IPS-15b (cell line): Measurements from ENCODE around the gene ZNF724.

Experiments
- H3K27me3 ChIP-seq: one replicate; pipeline ENCODE4 v1.6.1; 2013; ENCODE audit warnings: low read length; ENCODE audit not compliant: control insufficient read depth, insufficient read depth
- H3K36me3 ChIP-seq: one replicate; pipeline ENCODE4 v1.6.1; 2013; ENCODE audit warnings: low read length; ENCODE audit not compliant: control insufficient read depth, insufficient read depth
- H3K4me1 ChIP-seq: one replicate; pipeline ENCODE4 v1.6.1; 2013; ENCODE audit warnings: mild to moderate bottlenecking, low read length; ENCODE audit not compliant: control insufficient read depth, insufficient read depth
- H3K4me3 ChIP-seq: one replicate; pipeline ENCODE4 v1.5.1; 2013; ENCODE audit warnings: low read depth, low read length
- H3K9ac ChIP-seq: one replicate; pipeline ENCODE4 v1.6.1; 2013; ENCODE audit warnings: low read depth, mild to moderate bottlenecking, low read length
- H3K9me3 ChIP-seq: one replicate; pipeline ENCODE4 v1.6.1; 2013; ENCODE audit warnings: mild to moderate bottlenecking, low read length; ENCODE audit not compliant: control insufficient read depth, insufficient read depth

The ZNF724 gene

GRCh38 chr19:23222998-23223652 is 27.1 kb downstream of the ZNF724 start:
- H3K27me3 ChIP-seq = no peaks in the 10 kb centered on the region
- H3K4me1 ChIP-seq = no peaks in the 10 kb centered on the region
- H3K9me3 ChIP-seq = peaks cover 45% of the 10 kb centered on the region
- H3K36me3 ChIP-seq = peaks cover 46% of the 10 kb centered on the region
- H3K9ac ChIP-seq = no peak overlapping the region
- H3K4me3 ChIP-seq = no peak overlapping the region

- H3K27me3 ChIP-seq = no peaks in the 10 kb centered on the region
- no peaks in the 10 kb centered on the region for H3K36me3 ChIP-seq
- H3K4me3 ChIP-seq = no peak overlapping the region
- no peak overlapping the region for H3K9ac ChIP-seq
- no peaks in the 10 kb centered on the region for H3K9me3 ChIP-seq
- no peaks in the 10 kb centered on the region for H3K4me1 ChIP-seq
Measured at GRCh38 chr19:23203841-23204344, 46.3 kb downstream of the ZNF724 start.

GRCh38 chr19:23190341-23190740 is 59.9 kb downstream of the ZNF724 start:
- Histone ChIP-seq H3K9me3 (no peaks in the 10 kb centered on the region), H3K4me3 (no peak overlapping the region), H3K27me3 (no peaks in the 10 kb centered on the region), H3K36me3 (no peaks in the 10 kb centered on the region), H3K4me1 (no peaks in the 10 kb centered on the region), H3K9ac (no peak overlapping the region)

GRCh38 chr19:23183251-23183650 is 66.9 kb downstream of the ZNF724 start:
- no peak overlapping the region for H3K4me3 ChIP-seq
- no peaks in the 10 kb centered on the region for H3K27me3 ChIP-seq
- no peaks in the 10 kb centered on the region for H3K9me3 ChIP-seq
- no peaks in the 10 kb centered on the region for H3K36me3 ChIP-seq
- no peaks in the 10 kb centered on the region for H3K4me1 ChIP-seq
- no peak overlapping the region for H3K9ac ChIP-seq
